ENCODE data around the gene MYZAP. TPM values are rescaled to one million over a fixed set of nuclear protein-coding genes. Genes with fewer than 3 reads are reported as not detected.

The MYZAP gene
- polyA plus RNA-seq, 1 experiment = not detected

GRCh38 chr15:57734860-57735259 is 143.2 kb downstream of the MYZAP start:
- no peaks in the 10 kb centered on the region for H3K27me3 ChIP-seq (ENCODE audit: control insufficient read depth, insufficient read depth, low read length)
- CTCF ChIA-PET = interaction anchor here (0.9 to 1.9 kb wide), 4 partner anchors 16 to 126 kb away, joined by 3 to 6 read pairs (median 4); partner anchors contain the start of gene POLR2M
- no peak overlapping the region for H3K27ac ChIP-seq (ENCODE audit: low read depth, low read length)
- POLR2A ChIA-PET = no interaction called here
- no peaks in the 10 kb centered on the region for H3K9me3 ChIP-seq (ENCODE audit: control insufficient read depth, insufficient read depth, low read length)
- H3K4me3 ChIP-seq (ENCODE audit: low read depth, low read length) = no peak overlapping the region
- DNase-seq (ENCODE audit: low read depth, low spot score) = no peak
- TF ChIP-seq, protein P1, sequence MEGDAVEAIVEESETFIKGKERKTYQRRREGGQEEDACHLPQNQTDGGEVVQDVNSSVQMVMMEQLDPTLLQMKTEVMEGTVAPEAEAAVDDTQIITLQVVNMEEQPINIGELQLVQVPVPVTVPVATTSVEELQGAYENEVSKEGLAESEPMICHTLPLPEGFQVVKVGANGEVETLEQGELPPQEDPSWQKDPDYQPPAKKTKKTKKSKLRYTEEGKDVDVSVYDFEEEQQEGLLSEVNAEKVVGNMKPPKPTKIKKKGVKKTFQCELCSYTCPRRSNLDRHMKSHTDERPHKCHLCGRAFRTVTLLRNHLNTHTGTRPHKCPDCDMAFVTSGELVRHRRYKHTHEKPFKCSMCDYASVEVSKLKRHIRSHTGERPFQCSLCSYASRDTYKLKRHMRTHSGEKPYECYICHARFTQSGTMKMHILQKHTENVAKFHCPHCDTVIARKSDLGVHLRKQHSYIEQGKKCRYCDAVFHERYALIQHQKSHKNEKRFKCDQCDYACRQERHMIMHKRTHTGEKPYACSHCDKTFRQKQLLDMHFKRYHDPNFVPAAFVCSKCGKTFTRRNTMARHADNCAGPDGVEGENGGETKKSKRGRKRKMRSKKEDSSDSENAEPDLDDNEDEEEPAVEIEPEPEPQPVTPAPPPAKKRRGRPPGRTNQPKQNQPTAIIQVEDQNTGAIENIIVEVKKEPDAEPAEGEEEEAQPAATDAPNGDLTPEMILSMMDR (IDR thresholded peaks at IDR 0.05; ENCODE audit: low read depth, low read length) = no peak

Other genes starting within 250 kb of the MYZAP start
- 0.25 and 0.33 TPM in 2 replicates for gene CGNL1, start 215.4 kb upstream of the MYZAP start, polyA plus RNA-seq (2011; rRNA removed)
- gene POLR2M, start 114.8 kb downstream of the MYZAP start, polyA plus RNA-seq (2011; rRNA removed) = 67.3 and 72.6 TPM in 2 replicates

All from AG04450 (cell line).